ENCODE results near the gene UVSSA.

GRCh38 chr4:1318488-1319213 is 28.4 kb upstream of the UVSSA start:
- TF ChIP-seq EZH2 (IDR thresholded peaks at IDR 0.05; ENCODE audit: insufficient read depth, poor library complexity, severe bottlenecking) = no peak
- no peak for TF ChIP-seq EZH2phosphoT487 (IDR thresholded peaks at IDR 0.05; ENCODE audit: insufficient read depth, low read depth)
